Medulla oblongata (tissue), 1 donor: ENCODE measurements around the gene ELOVL7.
"Not testable (repeated sequence)": the region's sequence is repeated elsewhere in the genome, so short reads cannot be mapped to it uniquely, and the experiment has no call there.

Source experiments
- DNase-seq: peaks from one replicate; pipeline ENCODE4 v3.0.0-alpha.2; 2015; ENCODE audit errors: extremely low spot score

Gene ELOVL7

DNA sequence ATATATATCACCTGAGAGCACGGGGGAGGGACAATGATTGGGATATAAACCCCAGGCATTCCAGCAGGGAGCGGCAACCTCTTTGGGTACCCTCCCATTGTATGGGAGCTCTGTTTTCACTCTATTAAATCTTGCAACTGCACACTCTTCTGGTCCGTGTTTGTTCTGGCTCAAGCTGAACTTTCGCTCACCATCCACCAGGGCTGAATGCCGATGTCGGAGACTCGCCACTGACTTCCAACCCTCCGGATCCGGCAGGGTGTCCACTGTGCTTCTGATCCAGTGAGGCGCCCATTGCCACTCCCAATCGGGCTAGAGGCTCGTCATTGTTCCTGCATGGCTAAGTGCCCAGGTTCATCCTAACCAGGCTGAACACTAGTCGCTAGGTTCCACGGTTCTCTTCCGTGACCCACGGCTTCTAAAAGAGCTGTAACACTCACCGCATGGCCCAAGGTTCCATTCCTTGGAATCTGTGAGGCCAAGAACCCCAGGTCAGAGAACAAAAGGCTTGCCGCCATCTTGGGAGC is 48.6 kb downstream of the ELOVL7 start:
- DNase-seq, result not testable (repeated sequence)

DNA sequence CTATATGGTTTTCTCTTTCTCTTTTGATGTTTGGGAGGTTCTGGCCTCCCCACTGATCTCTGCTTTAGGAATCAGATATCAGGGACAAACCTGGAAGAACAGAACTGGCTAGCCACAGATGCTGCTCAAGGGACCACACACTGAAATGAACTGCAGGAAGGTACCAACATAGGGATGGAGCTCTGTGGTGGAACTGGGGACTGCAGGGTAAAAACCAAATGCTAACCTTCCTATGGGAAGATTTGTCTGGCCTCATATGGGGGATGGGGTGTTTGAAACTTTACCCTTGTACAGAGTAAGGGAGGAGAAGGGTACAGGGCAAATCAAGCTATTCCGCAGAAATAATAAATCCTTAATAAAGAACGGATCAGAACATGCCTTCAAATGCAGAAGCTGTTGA is 49.4 kb downstream of the ELOVL7 start:
- no peak for DNase-seq

DNA sequence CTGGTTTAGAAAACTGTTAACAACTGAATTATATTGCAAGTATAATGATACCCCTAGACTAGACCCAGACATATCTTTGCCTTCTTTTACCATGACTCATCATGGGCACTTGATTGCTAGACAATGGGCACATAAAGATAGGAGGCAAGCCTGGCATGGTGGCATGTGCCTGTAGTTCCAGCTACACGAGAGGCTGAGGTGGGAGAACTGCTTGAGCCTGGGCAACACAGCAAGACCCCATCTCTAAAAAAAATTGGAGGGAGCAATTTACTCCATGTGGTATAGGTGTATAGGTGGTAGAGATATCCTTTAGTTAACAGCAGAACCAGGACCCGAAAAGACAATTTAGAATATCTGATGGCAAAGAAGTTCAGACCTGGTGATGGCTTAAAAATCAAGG is 51.6 kb downstream of the ELOVL7 start:
- no peak for DNase-seq

DNA sequence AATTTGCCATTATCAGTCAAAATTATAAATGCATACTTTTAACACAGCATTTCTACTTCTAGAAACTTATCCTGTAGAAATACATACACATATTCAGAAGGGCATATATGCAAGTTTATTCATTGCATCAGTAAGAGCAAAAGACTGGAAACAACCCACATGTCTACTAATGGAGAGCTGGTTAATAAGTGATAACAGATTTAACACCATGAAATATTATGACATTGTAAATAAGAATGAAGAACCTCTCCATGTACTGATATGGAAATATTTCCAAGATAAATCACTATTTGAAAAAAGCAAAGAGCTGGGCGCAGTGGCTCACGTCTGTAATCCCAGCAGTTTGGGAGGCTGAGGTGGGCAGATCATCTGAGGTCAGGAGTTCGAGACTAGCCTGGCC is 54.5 kb downstream of the ELOVL7 start:
- no peak for DNase-seq

DNA sequence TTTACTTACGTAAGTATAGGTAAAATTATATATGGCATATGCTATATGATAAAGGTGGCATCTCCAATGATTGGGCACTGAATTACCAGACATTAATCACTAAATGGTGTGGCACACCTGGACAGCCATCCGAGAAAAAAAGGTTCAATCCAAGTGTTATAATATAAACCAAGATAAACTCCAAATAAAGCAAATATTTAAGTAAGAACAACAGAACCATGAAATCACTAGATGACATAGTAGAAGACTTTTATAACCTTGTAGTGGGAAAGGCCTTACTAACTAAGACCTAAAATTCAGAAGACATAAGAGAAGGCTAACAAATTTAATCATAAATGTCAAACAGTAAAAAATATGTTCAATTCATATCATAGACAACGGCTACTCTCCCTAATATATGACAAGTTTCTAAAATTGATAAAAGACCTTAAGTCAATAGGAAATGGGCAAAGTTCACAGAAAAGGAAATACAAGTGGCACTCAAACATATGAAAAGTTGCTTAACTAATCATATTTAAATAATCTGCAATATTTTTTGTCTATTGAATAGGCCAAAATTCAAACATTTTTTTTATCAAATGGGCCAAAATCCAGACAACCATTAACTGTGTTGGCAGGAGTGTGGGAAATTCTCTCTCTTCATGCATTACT is 55.1 kb downstream of the ELOVL7 start:
- DNase-seq, result no peak

DNA sequence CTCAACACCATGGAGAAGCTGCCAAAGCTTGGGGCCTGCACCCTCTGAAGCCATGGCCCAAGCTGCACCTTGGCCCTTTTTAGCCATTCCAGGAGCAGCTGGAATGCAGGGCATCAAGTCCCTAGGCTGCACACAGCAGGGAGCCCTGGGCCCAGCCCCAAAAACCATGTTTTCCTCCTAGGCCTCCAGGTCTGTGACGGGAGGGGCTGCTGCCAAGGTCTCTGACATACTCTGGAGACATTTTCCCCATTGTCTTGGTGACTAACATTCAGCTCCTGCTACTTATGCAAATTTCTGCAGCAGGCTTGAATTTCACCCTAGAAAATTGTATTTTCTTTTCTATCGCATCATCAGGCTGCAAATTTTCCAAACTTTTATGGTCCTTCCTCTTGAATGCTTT is 64.6 kb downstream of the ELOVL7 start:
- DNase-seq, result peak; percentile 29

DNA sequence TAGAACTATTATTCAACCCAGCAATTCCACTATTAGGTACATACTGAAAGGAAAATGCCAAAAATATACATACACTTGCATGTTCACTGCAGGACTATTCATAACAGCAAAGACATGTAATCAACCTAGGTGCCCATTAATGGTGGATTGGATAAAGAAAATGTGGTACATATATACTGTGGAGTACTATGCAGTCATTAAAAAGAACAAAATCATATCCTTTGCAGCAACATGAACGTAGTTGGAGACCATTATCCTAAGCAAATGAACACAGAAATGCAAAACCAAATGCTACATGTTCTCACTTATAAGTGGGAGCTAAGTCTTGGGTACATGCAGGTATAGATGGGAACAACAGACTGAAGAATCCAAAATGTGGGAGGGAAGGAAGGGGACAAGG is 67.7 kb downstream of the ELOVL7 start:
- no peak for DNase-seq

DNA sequence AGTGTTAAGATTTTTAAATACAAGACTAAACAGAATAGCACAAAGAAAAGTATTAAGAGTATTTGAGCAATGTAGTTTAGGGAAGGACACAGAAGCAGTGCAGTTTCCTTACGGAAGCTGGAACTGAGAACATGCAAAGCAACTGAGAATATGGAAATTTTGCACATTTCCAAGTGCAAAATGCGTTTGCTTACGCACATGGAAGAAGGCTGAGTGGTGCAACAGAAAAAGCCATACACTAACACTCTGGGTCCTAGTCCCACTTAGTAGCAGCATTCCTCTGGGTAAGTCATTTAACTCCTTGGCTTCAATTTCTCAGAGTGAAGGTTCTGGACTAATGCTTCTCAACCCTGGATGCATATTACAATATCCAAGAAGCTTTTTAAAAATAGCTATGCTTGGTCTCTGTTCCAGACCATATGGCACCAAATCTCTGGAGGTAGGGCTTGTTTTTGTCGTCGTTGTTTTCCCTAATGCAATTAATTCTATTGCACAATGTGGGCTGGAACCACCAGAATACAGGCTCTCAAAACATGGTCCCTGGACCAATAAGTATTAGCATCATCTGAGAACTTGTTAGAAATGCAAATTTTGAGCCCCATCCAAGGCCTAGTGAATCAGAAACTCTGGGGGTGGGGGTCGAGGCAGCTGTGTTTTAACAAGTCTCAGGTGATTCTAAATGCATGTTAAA is 78.9 kb downstream of the ELOVL7 start:
- no peak for DNase-seq

DNA sequence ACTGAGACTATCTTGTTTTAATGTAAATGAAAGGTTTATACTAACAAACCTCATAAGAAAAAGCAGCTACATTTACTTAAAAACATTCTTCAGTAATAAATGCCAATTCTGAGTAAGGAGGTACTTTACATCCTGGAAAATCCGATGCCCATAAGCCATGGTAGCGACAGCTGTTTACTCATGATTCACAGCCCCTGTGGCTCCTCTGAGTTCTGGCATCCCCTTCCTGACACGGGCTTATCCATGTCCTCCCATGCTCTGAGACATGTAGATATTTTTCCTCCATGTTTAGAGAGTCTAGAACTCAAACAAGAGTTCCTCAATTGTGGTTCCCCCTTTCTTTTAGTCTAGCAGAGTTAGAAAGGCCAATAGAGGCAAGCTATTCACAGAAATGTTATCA is 81.0 kb downstream of the ELOVL7 start:
- DNase-seq, result no peak

DNA sequence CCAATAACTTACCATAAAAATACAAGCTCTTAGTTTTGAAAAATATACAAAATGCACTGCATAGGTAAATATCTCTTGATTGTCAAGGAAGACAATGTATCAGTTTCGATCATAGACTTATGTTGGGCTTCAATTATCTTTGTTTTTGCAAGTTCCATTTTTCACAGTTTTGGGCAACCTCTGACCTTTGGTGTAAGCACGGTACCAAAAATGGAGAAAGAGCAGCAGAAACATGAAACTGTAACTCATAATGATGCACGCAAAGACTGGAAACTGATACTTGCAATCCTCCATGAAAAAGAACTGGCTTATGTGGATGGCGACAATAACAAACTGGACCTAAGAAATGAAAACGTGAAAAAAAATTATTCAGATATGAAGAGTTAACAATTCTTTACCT is 89.6 kb downstream of the ELOVL7 start:
- DNase-seq, result no peak

DNA sequence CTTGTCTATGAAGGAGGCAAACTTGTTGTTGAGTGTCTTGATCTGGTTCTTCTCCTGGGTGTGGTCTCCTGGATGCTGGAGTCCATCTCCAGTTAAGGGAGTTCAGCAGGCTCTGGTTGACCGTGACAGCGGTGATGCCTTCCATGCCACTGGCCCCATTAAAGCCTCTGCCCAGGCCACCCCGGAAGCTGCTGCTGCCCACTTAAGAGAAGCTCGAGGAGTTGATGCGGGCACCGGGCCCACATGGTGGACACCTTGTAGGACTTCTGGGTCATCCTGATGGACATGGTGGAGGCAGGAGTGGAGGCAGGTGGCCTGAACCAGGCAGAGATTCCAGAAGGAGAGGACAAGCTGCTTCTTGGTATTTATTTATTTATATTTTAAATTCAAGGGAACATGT is 99.4 kb downstream of the ELOVL7 start:
- no peak for DNase-seq

DNA sequence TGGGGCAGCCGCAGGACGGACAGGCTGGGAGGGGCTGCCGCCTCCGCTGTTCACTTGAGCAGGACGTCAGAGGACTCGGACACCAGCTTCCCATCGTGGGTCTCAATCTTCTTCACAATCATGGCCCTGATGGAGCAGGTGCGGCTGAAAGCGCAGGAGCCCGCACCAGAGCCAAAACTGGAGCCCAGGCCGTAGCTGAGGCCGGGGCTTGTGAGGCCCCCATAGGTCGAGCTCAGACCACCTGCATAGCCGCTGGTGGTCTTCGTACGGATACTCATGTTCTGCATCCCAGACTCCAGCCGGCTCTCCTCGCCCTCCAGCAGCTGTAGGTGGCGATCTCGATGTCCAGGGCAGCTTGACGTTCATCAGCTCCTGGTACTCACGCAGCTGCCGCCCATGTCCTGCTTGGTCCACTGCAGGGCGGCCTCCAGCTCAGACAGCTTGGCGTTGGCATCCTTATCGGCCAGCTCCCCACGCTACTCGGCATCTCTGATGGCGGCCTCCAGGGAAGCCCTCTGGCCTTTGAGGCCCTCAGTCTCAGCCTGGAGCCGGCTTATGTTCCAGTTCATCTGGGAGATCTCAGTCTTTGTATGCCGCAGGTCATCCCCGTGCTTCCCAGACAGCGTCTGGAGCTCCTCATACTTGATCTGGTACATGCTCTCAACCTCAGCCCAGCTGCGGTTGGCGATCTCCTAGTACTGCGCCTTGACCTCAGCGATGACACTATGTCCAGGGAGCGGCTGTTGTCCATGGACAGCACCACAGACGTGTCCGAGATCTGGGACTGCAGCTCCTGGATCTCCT is 100.4 kb downstream of the ELOVL7 start:
- DNase-seq, result no peak

DNA sequence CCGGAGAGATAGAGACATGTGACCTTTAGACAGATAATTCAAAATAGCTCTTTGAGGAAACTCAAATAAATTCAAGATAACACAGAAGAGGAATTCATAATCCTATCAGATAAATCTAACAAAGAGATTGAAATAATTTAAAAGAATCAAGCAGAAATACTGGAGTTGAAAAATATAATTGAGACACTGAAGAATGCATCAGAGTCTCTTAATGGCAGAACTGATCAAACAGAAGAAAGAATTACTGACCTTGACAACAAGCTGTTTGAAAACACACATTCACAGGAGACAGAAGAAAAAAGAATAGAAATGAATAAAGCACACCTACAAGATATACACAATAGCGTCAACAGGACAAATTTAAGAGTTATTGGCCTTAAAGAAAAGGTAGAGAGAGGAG is 103.7 kb downstream of the ELOVL7 start:
- DNase-seq, result no peak

DNA sequence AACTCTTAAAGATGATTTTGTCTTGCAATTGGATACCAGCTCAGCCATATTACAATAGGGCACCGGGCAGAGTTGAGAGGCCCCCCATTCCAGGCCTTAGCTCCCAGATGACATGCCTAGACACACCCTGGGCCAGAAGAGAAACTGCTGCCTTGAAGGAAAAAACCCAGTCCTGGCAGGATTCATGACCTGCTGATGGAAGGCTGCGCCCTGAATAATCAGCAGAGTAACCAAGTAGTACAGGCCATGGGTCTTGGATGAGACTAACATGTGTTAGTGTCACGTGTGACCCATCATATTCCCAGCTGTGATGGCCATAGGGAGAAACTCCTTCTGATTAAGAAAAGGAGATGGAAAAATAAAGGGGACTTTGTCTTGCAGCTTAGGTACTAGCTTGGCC is 105.1 kb downstream of the ELOVL7 start:
- no peak for DNase-seq

DNA sequence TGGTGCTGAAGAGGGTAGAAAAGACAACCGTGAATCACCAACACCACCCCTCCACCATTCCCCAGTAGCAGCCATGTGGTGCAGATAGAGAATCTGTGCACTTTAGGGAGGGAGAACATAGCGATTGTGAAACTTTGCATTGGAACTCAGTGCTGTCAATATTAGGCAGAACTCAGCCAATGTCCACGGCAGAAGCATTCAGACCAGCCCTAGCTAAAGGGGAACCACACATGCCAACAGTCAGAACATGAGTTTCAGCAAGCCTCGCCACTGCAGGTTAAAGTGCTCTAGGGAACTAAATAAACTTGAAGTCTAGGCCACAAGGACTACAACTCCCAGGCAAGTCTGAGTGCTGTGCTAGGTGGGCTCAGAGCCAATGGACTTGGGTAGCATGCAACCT is 105.6 kb downstream of the ELOVL7 start:
- no peak for DNase-seq

DNA sequence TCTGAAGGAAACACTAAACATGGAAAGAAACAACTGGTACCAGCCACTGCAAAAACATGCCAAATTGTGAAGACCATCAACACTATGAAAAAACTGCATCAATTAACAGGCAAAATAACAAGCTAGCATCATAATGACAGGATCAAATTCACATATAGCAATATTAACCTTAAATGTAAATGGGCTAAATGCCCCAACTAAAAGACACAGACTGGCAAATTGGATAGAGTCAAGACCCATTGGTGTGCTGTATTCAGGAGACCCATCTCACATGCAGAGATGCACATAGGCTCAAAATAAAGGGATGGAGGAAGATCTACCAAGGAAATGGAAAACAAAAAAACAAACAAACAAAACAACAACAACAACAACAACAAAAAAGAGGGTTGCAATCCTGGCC is 113.2 kb downstream of the ELOVL7 start:
- not testable (repeated sequence) for DNase-seq

DNA sequence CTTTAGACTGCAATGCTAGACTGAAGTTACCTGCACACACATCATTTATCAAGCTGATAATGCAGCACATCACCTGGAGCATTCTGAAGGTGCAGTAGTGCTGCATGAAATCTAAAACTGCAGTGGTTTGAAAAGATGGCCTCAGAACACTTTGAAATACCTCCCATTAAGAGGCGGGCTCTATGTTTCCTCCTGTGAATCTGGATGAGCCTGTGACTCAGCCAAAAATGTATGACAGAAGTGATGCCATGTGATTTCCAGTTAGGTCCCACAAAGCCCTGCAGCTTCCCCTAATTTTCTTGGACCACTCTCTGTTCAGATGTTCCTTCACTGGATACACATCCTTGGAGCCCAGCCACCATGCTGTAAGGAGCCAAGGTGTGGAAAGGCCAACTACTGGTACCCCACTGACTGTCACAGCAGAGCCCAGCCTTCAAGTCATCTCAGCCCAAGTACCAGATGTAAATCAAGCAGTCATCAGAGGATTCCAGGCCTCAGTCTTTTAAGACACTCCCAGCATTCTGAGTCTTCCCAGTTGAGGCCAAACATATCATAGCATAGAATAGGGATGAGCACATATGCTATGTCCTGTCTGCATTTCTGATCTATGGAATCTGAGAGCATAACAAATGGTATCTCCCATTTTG is 116.9 kb downstream of the ELOVL7 start:
- no peak for DNase-seq

DNA sequence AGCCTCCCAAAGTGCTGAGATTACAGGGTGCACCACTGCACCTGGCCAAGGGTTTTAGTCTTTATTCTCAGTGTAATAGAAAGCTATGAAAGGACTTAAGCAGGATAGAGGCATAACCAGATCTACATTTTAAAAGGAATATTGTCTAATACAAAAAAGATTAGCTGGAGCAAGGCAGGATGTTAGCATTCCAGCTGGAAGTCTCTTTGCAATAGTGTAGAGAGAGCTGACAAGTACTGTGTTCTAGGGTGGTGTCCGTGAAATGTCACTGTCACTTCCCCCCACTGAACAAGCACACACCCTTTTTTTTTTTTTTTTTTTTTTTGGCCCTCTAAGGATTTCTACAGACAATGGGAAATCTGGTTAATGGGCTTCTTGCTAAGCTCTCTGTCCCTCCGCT is 119.9 kb downstream of the ELOVL7 start:
- no peak for DNase-seq

DNA sequence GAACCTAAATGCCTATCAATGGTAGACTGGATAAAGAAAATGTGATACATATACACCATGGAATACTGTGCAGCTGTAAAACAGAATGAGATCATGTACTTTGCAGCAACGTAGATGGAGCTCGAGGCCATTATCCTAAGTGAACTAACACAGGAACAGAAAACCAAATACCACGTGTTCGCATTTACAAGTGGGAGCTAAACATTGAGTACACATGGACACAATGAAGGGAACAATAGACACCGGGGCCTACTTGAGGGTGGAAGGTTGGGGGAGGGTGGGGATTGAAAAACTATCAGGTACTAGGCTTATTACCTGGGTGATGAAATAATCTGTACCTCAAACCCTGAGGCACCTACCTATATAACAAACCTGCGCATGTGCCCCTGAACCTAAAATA is 121.7 kb downstream of the ELOVL7 start:
- no peak for DNase-seq

DNA sequence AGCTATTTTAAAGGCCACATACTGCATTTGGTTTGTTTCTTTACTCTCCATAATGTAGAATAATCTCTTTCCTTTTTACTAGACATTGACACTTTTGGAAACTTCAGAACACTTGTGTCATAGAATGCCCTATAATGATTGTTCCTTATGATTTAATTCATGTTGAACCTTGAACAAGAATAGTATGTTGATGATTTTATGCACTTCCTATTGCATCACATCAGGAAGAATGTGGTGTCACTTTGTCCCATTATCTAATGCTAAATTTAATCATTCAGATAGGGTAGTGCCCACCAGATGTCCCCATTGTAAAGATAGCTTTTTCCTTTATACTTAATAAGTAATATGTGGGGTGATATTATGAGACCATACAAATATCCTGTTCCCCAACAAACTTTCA is 124.7 kb downstream of the ELOVL7 start:
- no peak for DNase-seq

DNA sequence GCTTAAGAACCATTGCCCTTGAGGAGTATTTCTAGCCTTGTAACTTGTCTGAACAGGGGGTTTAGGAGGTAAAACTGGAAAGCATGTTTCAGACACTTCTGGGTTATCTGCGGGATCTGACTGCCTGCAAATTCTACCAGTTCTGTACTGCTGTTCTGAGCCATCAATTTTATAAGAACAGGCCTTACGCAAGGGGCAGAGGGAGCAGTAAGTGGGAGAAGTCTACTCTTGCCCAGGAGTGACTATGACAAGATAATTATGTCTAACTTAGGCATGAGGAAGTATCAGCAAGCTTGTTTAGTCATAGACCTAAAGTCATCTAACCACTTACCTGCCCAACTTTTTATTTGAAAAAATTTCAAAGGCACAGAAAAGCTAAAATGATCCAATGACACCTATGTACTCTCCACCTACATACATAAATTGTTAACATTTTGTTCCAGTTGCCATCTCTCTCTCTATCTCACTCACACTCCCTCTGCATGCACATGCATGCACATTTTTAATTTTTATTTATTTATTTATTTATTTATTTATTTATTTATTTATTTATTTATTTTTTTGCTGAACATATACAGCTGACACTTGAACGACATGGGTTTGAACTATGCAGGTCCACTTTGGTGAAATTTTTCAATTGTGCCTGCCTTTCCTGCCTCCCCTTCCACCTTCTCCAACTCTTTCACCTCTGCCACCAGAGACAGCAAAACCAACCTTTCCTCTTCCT is 125.7 kb downstream of the ELOVL7 start:
- no peak for DNase-seq
